NCI-H82 (cell line): ENCODE measurements around the gene ACSF3.
"Not testable (repeated sequence)": the region's sequence is repeated elsewhere in the genome, so short reads cannot be mapped to it uniquely, and the experiment has no call there.

Source experiments
- DNase-seq: peaks from one replicate; lab custom pipeline; 2025; lab: John Stamatoyannopoulos, UW

The ACSF3 gene

DNA sequence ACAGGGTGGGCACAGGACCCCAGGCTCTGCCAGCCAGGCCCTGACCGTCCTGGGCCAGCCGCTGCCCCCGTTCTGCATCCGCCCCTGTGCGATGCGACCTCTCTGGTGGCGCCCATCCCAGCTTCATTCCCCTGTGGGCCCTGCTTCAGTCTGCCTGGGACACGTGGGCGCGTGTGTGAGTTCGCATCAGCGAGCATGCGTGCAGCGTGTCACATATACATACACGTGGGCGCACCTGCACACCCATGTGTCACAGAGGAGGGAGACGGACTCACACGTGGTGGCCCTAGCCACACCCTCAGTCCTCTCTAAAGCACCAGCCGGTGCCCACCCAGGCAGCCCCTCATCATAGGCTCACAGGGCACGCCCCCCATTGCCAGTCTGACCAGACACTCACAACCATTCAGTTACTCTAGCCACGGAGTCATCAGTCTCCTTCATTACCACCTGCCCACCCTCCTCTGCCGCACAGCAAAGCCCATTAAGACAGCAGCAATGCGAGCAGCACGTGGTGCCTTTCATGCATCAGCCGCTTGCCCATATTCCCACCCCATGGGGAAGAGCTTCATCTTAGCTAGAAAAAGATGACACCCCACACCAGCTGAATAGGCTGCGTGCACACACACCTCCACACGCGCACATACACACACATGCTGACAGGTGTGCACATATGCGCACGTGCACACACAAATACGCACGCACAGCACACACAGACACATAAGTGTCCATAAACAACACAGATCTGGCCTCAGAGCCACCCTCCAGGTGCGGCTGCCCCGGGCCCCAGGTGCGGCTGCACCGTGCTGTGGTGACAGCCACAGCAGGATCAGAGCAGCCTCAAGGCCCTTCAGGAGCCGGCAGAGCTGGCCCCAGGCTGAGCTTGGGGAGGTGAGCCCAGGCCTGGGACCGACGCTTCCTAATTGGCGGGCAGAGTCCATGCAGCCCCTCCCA is 68.4 kb downstream of the ACSF3 start:
- DNase-seq: no peak

DNA sequence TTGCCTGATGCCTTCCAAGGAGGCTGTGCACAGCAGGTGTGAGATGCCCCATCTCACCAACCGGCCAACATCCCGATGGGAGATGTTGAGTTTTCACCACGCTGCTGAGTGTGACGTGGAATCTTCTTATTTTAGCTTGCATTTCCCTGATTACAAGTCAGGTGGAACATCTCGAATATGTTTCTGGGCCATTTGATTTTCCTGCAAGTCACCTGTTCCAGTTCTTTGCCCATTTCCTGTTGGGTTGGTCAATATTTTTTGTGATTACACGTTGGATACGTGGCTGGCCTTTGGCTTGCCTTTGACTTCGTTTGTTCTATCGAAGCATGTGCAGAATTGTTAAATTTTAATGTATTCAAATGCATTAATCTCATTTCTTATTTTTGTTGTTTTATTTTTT is 69.6 kb downstream of the ACSF3 start:
- no peak for DNase-seq

DNA sequence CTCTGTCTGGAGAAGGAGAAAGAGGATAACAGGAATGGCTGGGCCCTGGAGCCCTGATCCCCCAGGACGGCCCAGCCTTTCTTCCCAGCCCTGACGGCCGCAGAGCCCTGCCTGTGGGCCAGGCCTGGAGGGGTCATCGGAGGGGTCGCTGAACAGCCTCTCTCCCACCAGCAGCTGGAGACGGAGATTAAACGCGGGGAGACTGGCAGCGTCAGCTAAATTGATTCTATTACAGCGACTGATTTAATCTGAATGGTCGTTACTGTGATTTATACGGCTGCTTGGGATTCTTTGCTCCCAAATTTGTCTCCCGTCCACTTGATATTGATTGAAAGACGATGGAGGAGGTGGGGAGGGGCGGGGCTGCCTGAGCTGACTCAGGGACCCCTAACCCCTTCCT is 70.8 kb downstream of the ACSF3 start:
- no peak for DNase-seq

DNA sequence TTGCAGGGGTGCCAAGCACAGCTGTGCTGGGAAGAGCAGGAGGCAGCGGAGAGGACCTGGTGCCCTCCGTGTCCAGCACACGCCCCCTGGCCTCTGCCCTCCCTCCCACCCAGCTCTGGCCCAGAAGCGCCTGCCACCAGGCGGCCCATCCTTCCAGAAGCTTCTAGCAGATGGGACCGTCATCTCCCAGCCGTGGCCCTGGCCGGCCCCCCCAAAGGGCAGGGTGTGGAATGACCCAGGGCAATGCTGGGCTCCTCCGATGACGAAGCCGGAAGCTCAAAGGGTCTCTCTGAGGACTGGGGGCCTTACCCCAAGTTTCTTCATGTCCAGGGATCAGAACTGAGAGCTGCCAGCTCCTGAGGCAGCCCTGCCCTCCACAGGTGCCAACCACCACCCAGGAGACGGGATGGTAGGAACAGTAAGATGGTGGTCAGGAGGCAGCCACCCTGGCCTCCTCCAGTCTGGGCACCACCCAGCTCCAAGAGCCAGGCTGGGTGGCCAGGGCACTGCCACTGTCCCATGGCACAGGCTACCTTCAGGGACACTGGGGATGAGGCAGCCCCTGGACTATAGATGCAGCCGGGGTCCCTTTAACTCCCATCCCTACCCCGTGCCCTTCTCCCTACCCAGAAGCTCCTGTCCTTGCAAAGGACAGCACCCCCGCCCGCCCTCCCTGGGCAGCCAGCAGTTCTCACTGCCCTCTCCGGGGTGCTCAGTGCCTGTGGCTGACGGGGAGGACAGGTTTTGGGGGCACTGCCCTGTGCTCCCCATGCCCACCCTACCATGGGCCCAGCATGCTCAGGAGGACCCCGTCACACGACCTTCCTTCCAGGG is 71.4 kb downstream of the ACSF3 start:
- DNase-seq: no peak

DNA sequence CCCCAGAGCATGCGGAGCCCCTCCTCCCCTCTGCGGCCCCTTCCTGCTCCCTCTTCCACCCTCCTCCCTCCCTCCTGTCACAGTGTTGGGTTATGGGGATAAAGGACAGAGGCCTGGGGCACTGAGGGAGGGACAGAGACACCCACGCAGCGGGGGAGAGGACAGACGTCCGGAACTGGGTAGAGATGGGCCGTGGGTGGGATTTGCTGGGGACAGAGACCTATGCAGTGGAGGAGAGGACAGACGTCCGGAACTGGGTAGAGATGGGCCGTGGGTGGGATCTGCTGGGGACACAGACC is 72.0 kb downstream of the ACSF3 start:
- DNase-seq: not testable (repeated sequence)

DNA sequence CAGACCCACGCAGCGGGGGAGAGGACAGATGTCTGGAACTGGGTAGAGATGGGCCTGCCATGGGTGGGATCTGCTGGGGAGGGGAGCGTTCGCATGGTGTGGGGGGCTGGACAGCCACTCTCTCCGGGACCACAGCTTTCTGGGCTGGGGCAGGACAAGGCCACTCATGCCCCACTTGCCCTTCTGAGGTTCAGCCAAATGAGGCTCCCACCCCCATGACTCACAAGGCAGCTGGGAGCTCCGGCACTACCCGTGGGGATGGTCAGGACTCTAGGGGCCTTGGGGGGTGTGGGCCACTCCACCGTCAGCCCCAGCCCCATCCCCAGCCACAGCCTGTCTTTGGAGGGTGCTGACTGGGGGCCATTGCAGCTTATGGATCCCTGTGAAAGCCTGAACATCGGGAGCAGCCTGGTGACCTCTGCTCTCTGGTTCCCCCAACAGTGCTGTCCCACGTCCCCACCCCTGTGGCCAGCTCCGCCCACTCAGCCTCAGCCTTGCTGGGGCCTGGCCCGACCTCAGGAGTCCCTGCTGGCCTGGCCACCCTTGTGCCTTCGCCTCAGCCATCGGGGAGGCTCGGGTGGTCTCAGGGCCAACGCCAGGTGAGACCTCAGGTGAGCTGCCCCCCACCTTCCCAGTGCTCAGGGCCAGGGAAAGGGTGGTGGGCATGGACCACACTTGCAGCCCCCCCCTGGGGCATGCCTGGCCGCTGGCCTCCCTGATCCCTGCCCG is 73.2 kb downstream of the ACSF3 start:
- DNase-seq: no peak

DNA sequence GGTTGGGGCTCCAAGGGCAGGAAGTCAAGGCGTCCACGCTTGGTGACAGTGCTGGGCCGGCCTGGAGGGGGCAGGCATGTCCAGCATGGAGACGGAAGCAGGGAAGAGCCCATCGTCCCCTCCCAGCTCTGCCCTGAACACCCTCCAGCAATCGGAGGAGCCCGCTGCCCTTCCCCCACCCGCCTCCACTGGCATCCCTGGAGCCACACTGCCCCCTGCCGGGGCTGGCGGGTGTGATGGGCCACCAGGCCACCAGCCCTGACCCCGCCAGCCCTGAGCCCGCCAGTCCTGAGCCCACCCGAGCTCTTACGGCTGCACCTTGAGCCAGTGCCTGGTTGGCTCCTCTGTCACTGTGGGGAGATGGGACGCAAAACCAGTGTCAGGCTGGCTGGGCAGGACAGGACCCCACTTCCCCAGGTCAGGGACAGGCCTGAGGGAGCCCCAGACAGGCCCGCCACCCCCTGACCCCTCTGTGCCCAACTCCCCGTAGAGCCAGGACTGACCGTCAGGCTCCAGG is 73.8 kb downstream of the ACSF3 start:
- DNase-seq: peak; percentile 88

DNA sequence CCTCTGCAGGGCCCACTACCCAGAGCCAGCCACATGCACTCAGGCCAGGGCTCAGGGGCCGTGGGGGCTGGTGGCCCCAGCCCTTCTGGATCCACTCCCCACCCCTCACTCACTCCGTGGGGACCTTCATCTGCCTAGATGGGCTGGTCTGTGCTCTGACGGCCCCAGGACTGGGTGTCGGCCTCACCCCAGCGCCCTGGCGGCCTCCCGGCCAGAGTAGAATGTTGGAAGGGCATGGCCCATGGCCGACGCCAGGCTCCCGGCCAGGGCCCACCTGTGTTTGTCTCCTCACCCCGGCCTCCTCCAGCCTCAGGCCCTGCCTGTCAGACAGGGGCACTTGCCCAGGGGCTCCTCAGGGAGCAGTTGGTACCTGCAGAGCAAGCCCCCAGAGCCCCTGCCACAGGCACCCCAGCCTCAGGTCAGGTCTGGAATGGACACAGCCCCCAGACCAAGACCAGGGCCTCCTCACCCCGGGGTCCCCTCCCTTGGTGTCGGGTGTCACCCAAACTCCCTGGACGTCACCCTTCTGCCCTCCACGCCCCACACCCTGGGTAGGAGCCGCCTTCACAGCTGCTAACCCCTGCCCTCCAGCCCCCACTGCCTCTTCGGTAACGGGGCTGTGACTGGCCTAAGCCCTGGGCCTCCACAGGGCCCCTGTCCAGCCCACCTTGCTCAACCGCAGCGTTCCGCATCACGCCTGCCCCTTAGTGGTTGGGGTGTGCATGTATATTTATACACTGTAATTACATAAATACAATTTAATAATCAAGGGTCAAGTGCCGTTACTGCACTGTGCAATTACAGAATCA is 74.9 kb downstream of the ACSF3 start:
- peak; percentile 32 for DNase-seq

DNA sequence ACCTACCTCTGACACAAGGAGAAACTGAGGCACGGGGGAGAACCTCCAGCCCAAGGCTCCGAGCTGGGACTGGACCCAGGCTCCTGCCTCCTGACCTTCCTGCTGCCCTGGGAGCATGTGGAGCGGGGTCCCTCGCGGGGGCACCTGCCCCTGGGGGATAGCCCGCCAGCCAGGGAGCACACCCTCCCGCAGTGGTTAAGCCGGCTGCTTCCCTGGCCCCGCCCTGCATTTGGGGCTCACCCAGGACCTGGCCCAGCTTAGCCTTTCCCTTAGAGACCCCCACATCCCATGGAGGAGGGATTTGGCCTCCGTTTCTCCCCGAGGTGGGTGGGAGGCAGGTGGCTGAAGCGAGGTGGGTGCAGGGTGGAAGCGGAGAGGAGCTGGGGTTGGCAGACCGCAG is 76.1 kb downstream of the ACSF3 start:
- no peak for DNase-seq

DNA sequence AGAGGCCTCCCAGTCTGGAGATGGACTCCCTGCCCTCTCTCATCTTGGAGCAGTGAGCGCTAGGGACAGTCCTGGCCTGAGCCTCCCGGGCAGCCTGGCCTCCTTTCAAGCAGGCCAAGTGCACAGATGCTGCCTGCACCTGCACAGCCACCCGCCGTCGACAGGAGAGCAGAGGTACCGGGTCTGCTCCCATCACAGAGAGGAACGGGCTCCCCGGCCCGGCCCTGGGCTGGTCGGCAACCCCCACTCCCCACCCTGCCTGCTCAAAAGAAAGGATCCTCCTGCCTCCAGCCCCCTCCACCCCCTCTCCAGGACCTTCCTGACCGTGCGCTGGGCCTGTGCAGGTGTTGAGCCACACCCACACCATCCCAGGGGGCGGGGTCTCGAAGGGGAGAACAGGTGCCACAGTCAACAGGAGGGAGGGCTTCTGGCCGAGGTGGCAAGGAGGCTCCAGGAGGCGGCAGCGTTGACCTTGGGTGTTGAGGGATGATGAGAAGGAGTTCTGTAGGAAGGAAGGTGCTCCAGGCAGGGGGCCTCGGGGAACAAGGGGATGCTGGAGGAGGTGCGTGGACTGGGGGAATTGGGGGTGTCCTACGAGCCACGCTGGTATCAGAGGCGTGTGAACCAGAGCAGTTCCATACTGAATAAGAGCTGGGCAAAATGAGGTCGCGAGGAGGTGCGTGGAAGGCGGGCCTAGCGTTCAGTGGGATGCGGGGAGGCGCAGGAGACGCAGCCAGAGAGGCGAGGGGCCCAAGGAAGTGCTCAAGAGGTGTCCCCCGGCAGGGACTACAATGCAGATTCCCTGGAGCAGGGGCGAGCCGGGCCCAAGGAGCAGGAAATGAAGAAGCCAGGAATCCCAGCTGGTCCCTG is 76.9 kb downstream of the ACSF3 start:
- DNase-seq: peak; percentile 37

DNA sequence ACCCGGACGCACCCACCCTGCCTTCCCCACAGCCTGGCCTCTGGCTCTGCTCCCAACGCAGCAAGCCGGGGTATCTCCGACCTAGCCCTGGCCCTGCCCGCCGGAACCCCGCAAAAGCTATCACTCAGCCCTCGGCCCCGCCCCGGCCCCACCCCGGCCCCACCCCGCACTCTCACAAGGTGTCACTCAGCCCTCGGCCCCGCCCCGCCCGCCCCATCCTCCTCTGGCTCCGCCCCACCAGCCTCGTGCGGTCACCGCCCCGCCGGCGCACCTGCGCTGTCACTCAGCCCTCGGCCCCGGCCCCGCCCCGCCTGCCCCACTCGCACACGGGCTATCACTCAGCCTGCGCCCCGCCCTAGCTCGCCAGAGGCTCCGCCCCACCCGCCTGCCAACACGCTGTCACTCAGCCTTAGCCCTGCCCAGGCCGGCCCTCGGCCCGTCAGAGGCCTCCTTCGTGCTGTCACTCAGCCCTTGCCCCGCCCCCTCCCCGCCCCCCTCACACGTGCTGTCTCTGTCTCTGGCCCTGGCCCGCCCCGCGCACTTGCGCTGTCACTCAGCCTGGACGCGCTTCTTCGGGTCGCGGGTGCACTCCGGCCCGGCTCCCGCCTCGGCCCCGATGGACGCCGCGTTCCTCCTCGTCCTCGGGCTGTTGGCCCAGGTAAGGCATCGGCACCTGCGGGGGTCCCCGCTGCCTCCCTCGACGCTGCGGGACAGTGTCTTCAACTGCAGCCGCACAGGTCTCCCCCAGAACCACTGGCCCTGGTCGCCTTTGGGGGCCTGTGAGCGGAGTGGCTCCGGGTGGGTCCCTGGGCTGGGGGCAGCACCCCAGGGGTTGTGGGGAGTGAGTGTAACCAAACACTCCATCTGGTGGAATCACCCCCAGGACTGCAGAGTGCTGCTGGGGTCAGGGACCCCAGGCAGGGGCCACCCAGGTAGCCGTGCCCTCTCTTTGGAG is 77.8 kb downstream of the ACSF3 start, which contains the start of gene CDH15:
TSS of gene CDH15 (plus strand) at position 533 of the 955 bp plus-strand sequence. CDS start at position 617, 84 bp downstream.
- DNase-seq: peak; percentile 97

DNA sequence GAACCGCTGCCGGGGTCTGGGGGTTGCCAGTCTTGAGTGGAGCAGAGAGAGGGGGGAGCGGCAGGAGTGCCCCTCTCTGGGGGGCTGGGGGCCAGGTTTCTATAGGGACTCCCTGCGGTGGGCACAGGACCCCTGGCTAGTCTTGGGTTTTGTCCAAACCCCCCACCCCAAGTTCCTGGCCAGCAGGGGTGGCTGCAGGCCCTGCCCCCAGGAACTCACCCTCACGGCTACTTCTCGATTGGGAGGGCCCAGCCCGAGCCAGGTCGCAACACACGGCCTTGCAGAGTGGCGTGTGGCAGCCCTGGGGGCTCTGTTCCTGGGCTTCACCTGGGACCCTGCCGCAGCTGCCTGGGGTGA is 78.5 kb downstream of the ACSF3 start:
- DNase-seq: no peak

DNA sequence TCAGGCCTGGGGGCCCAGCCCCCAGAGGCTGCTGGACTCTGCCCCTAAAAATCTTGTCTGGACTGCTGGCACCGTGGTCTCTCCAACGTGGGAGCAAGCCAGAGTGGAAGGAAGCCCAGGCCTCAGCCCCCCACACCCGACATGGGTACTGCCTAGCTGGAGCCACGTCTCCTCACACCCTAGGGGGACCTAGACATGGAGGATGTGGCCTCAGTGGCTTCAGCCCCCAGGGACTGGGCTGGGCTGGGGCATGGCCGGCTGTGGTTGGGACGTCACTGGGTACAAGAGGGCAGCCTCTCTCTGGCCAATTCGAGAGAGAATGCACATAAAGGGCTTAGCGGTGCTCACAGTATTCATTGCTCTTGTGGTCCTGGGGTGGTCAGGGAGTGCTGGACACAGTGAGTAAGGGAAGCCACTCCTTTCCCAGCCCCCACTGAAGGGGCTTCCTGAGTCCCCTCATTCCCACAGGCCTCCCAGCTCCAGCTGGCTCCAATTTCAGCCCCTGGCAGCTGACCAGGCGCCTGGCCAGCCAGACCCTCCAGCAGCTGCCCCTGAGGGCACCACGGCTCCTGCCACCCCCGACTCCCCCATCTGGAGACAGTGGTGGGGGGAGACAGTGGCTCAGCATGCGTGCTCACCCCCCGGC is 79.0 kb downstream of the ACSF3 start:
- DNase-seq: no peak

DNA sequence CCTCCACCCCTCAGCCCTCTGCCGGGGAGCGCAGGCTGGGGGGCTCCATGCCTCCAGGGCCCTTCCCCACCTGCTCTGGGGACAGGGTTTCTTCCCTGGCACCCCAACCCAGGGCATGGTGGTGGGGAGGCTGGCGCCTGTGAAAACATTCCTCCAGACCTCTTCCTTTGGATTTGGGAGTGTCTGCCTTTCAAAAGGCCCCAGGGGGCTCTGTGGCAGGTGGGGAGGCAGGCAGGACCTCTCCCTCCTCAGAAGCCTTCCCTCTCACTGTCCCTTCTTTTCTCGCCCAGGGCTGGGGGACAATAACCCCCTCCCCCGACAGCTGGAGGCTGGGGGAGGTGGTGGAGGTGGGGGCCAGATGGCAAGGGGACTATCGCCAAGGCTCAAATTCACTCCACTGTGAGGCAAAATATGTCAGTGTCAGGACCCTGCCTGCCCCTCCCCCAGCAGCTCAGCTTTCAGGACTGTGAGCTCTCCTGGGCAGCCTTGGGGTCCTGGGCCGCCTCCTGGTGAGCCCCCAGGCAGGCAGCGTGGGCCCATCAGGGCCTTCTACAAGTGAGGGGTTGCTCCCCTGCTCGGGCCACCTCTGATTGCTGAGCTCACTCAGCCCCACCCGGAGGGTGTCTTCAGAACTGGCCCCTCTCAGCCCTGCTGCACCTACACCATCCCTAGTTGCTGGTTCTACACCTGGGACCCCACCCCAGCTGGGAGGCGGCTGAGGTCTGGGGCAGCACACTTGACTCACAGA is 79.7 kb downstream of the ACSF3 start:
- peak; percentile 65 for DNase-seq

DNA sequence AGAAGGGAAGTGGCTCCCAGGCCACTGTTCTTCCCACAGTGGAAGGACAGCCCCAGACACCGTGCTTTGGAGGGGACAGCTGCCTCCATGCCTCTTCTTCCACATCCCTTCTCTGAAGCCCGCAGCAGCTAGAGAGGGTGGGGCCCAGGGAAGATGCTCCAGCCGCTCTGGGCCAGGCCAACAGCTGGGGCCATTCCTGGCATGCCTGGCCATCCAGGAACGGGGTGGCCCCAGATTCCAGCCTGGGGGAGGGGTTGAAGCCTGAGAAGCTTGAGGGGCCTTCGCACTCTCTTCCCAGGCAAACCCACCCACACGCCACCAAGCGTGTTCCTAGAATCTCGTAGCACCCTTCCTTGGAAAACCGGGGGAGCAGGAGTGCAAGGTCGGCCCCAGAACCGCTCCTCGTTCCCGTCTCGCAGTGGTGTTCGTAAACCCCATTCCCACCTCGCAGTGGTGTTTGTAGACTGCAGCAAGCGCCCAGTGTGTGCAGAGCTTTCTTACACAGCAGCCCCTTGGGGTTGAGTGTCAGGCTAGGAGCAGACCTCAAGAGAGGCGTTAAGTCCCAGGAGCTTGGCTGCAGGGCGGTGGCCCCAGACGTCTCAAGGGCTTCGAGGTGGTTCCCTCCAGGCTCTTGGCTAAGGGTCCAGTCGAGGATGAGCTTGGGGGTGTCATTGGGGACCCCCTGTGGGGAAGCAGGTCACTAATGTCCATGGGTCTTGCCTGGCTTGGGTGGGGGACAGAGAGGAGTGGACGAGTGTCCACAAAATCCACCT is 80.6 kb downstream of the ACSF3 start:
- DNase-seq: no peak

DNA sequence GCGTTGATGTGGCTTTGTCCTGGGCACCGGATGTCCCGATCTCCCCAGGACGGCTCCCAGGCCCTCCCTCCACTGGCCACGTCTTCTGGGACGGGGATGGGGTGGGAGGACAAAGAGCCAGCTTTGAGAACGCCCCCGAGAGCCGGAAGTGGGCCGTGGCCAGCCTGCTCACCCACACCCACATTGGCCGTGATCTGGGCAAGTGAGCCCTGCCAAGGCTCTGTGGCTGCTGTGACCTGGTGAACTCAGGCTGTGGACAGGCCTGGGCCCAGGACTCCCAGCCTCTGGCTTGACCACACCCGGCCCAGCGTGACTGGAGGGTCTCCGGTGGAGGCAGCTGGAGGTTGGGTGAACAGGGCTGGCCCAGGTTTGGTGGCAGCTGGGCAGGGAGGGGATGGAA is 81.2 kb downstream of the ACSF3 start:
- no peak for DNase-seq
